Measurements from ENCODE around the gene UGT2B11. TPM values are rescaled to one million over a fixed set of nuclear protein-coding genes. Genes with fewer than 3 reads are reported as not detected.
"Not testable (repeated sequence)": the region's sequence is repeated elsewhere in the genome, so short reads cannot be mapped to it uniquely, and the experiment has no call there.

UGT2B11 gene
- not detected for total RNA-seq
- long read RNA-seq, result 0 reads

GRCh38 chr4:69214716-69215115 is at the start of gene UGT2B11:
UGT2B11 (minus strand) TSS chr4:69214748; CDS start chr4:69214722, 26 bp downstream.
- DNase-seq, result no peak
- intact Hi-C loops (cut with DNase I), result no loop called here
- no peak for ATAC-seq (ENCODE audit: poor library complexity)

GRCh38 chr4:69253147-69253772 is 38.7 kb upstream of the UGT2B11 start:
- intact Hi-C loops (cut with DNase I), result not testable (repeated sequence)

GRCh38 chr4:69250884-69251283 is 36.3 kb upstream of the UGT2B11 start:
- ATAC-seq (ENCODE audit: poor library complexity); intact Hi-C loops (cut with DNase I); DNase-seq: not testable (repeated sequence)

More at GRCh38 chr4:69253147-69253772, 38.7 kb upstream of the UGT2B11 start:
- ATAC-seq (ENCODE audit: poor library complexity); DNase-seq: not testable (repeated sequence)

- ATAC-seq (ENCODE audit: poor library complexity); DNase-seq; intact Hi-C loops (cut with DNase I): not testable (repeated sequence)
Observed at GRCh38 chr4:69242562-69243240, 28.2 kb upstream of the UGT2B11 start.

- DNase-seq; ATAC-seq (ENCODE audit: poor library complexity); intact Hi-C loops (cut with DNase I): not testable (repeated sequence)
Observed at GRCh38 chr4:69241746-69242145, 27.2 kb upstream of the UGT2B11 start.

- intact Hi-C loops (cut with DNase I); DNase-seq; ATAC-seq (ENCODE audit: poor library complexity): not testable (repeated sequence)
Observed at GRCh38 chr4:69240787-69241186, 26.2 kb upstream of the UGT2B11 start.

- intact Hi-C loops (cut with DNase I), result no loop called here
- ATAC-seq (ENCODE audit: poor library complexity) (no peak), DNase-seq (no peak)
Observed at GRCh38 chr4:69239557-69240168, 25.1 kb upstream of the UGT2B11 start.

GRCh38 chr4:69239092-69239491 is 24.5 kb upstream of the UGT2B11 start:
- intact Hi-C loops (cut with DNase I), result no loop called here
- DNase-seq, result no peak

GRCh38 chr4:69224891-69225290 is 10.3 kb upstream of the UGT2B11 start:
- intact Hi-C loops (cut with DNase I), result no loop called here
- no peak for DNase-seq
- ATAC-seq (ENCODE audit: poor library complexity), result no peak

More at GRCh38 chr4:69239092-69239491, 24.5 kb upstream of the UGT2B11 start:
- ATAC-seq (ENCODE audit: poor library complexity), result no peak

- DNase-seq; intact Hi-C loops (cut with DNase I); ATAC-seq (ENCODE audit: poor library complexity): not testable (repeated sequence)
Observed at GRCh38 chr4:69223277-69223676, 8.7 kb upstream of the UGT2B11 start.

- intact Hi-C loops (cut with DNase I); ATAC-seq (ENCODE audit: poor library complexity); DNase-seq: not testable (repeated sequence)
Observed at GRCh38 chr4:69218491-69218890, 3.9 kb upstream of the UGT2B11 start.

- intact Hi-C loops (cut with DNase I), result no loop called here
- DNase-seq (no peak), ATAC-seq (ENCODE audit: poor library complexity) (no peak)
Observed at GRCh38 chr4:69210911-69211310, 3.6 kb downstream of the UGT2B11 start.

- intact Hi-C loops (cut with DNase I); ATAC-seq (ENCODE audit: poor library complexity); DNase-seq: not testable (repeated sequence)
Observed at GRCh38 chr4:69198506-69198905, 16.0 kb downstream of the UGT2B11 start.

- DNase-seq, result no peak
- no peak for ATAC-seq (ENCODE audit: poor library complexity)
- intact Hi-C loops (cut with DNase I), result no loop called here
Observed at GRCh38 chr4:69196209-69196965, 18.2 kb downstream of the UGT2B11 start.

- intact Hi-C loops (cut with DNase I), result no loop called here
- ATAC-seq (ENCODE audit: poor library complexity) (no peak), DNase-seq (no peak)
Observed at GRCh38 chr4:69194166-69194565, 20.4 kb downstream of the UGT2B11 start.

- ATAC-seq (ENCODE audit: poor library complexity); intact Hi-C loops (cut with DNase I); DNase-seq: not testable (repeated sequence)
Observed at GRCh38 chr4:69191905-69192304, 22.6 kb downstream of the UGT2B11 start.

- DNase-seq; ATAC-seq (ENCODE audit: poor library complexity); intact Hi-C loops (cut with DNase I): not testable (repeated sequence)
Observed at GRCh38 chr4:69190621-69191020, 23.9 kb downstream of the UGT2B11 start.

GRCh38 chr4:69181519-69182169 is 32.9 kb downstream of the UGT2B11 start:
- ATAC-seq (ENCODE audit: poor library complexity); intact Hi-C loops (cut with DNase I): not testable (repeated sequence)

More at GRCh38 chr4:69181519-69182169, 32.9 kb downstream of the UGT2B11 start:
- DNase-seq, result not testable (repeated sequence)
